ENCODE results near the gene RUSF1.

The RUSF1 gene

DNA sequence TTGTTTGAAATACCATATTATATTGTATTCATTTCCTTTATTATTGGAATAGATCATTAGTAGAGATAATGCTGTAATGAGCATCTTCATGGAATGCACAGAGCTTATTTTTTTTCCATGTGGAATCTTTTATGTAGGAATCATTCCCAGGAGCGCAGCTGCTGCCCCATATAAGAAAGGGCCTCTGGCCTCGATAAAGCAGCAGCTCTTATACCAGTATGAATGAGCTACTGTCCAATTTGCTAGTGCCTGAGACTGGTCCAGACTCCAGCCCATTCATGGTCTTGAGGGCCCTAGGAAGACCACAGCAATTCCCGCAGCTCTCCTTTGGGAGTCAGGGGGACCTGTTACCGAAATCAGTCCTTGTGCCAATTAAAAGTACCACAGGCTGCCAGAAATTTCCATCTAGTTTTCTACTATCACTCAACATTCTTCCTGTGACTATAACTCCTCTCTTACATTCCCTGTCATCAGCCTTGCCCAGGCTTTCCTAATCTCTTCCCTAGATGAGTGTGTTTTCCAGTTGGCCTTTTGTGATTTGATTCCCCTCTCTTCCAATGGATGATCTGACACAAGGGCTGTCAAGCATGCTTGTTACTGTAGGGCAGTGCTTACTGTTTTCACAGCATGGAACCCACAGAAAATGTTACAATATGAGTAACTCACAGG lies 67.5 kb downstream of the RUSF1 start:
- no peak for DNase-seq
- H3K36me3 ChIP-seq (replicated peaks): no peaks in the 10 kb centered on the region
- TF ChIP-seq CTCF (IDR thresholded peaks at IDR 0.05; ENCODE audit: low read depth, low read length, missing control alignments): no peak
- in situ Hi-C loops (cut with HindIII; ENCODE audit: low pct_ligation_motif_present, low sequenced_read_pairs): no loop called here
- H3K27me3 ChIP-seq (replicated peaks): no peaks in the 10 kb centered on the region
- no peak overlapping the region for H3K4me3 ChIP-seq (ENCODE audit: low read depth, low read length)
- H3K27ac ChIP-seq: no peak overlapping the region

DNA sequence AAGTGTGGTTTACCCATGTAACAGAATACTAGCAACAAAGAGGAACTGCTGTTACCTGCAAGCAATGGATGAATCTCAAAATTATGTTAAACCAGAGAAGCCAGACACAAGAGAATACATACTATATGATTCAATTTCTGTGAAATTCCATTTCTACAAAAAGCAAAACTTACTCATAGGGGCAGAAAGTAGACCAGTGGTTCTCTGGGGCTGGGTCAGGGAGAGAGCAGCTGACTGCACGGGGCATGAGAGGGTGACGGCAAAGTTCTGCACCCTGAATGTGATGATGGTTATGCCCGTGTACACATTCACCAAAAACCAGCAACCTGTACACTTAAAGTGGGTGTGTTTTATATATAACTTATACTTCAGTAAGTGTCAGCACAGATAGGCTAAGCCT lies 68.7 kb downstream of the RUSF1 start:
- Histone ChIP-seq H3K4me3 (ENCODE audit: low read depth, low read length) (no peak overlapping the region), H3K36me3 (replicated peaks) (no peaks in the 10 kb centered on the region), H3K27me3 (replicated peaks) (no peaks in the 10 kb centered on the region), H3K27ac (no peak overlapping the region)
- DNase-seq: no peak
- in situ Hi-C loops (cut with HindIII; ENCODE audit: low pct_ligation_motif_present, low sequenced_read_pairs): no loop called here
- no peak for TF ChIP-seq CTCF (IDR thresholded peaks at IDR 0.05; ENCODE audit: low read depth, low read length, missing control alignments)

Measured in brain microvascular endothelial cell (primary cell).